ENCODE measurements around the gene FPR1. TPM values are rescaled to one million over a fixed set of nuclear protein-coding genes. Genes with fewer than 3 reads are reported as not detected.

The FPR1 gene
- total and polyA plus RNA-seq, 2 donors: 7.1 to 15.7 TPM

GRCh38 chr19:51702103-51702824, 49.4 kb downstream of the FPR1 start:
- WGBS: 37% methylated on average over 27 of the region's 27 CpGs
- Histone ChIP-seq H3K4me3 (ENCODE audit: low read depth, low read length) (no peak overlapping the region), H3K36me3 (ENCODE audit: insufficient read depth) (no peaks in the 10 kb centered on the region), H3K27ac (ENCODE audit: low read depth) (no peak overlapping the region), H3K4me1 (ENCODE audit: insufficient read depth) (peaks cover 1% of the 10 kb centered on the region)
- no peak for DNase-seq (ENCODE audit: extremely low spot score)

GRCh38 chr19:51701468-51702100, 50.1 kb downstream of the FPR1 start:
- Histone ChIP-seq H3K4me1 (ENCODE audit: insufficient read depth) (peaks cover 1% of the 10 kb centered on the region), H3K27ac (ENCODE audit: low read depth) (no peak overlapping the region), H3K4me3 (ENCODE audit: low read depth, low read length) (no peak overlapping the region), H3K36me3 (ENCODE audit: insufficient read depth) (no peaks in the 10 kb centered on the region)
- no peak for DNase-seq (ENCODE audit: extremely low spot score)
- WGBS: 74% methylated on average over 12 of the region's 12 CpGs

GRCh38 chr19:51699170-51699569, 52.5 kb downstream of the FPR1 start:
- DNase-seq (ENCODE audit: extremely low spot score): no peak
- WGBS: 92% methylated on average over 5 of the region's 5 CpGs
- Histone ChIP-seq H3K27ac (ENCODE audit: low read depth) (no peak overlapping the region), H3K36me3 (ENCODE audit: insufficient read depth) (no peaks in the 10 kb centered on the region), H3K4me1 (ENCODE audit: insufficient read depth) (peaks cover 1% of the 10 kb centered on the region), H3K4me3 (ENCODE audit: low read depth, low read length) (no peak overlapping the region)

- Histone ChIP-seq H3K36me3 (ENCODE audit: insufficient read depth) (no peaks in the 10 kb centered on the region), H3K4me1 (ENCODE audit: insufficient read depth) (peaks cover 1% of the 10 kb centered on the region), H3K27ac (ENCODE audit: low read depth) (no peak overlapping the region), H3K4me3 (ENCODE audit: low read depth, low read length) (no peak overlapping the region)
- WGBS: 82% methylated on average over 5 of the region's 5 CpGs
- DNase-seq (ENCODE audit: extremely low spot score): no peak
Observed at GRCh38 chr19:51698296-51698695, 53.4 kb downstream of the FPR1 start.

GRCh38 chr19:51697169-51697776, 54.4 kb downstream of the FPR1 start:
- Histone ChIP-seq H3K4me1 (ENCODE audit: insufficient read depth) (no peaks in the 10 kb centered on the region), H3K4me3 (ENCODE audit: low read depth, low read length) (no peak overlapping the region), H3K27ac (ENCODE audit: low read depth) (no peak overlapping the region), H3K36me3 (ENCODE audit: insufficient read depth) (no peaks in the 10 kb centered on the region)
- DNase-seq (ENCODE audit: extremely low spot score): no peak
- 74% methylated on average over 9 of the region's 9 CpGs for WGBS

- WGBS: 91% methylated on average over 3 of the region's 3 CpGs
- H3K4me1 ChIP-seq (ENCODE audit: insufficient read depth): no peaks in the 10 kb centered on the region
- no peaks in the 10 kb centered on the region for H3K36me3 ChIP-seq (ENCODE audit: insufficient read depth)
- no peak for DNase-seq (ENCODE audit: extremely low spot score)
- no peak overlapping the region for H3K27ac ChIP-seq (ENCODE audit: low read depth)
- no peak overlapping the region for H3K4me3 ChIP-seq (ENCODE audit: low read depth, low read length)
Observed at GRCh38 chr19:51696606-51697005, 55.1 kb downstream of the FPR1 start.

Other genes with a start within 250 kb of the FPR1 start
- gene SIGLEC6, start 220.2 kb downstream of the FPR1 start, total RNA-seq: 4.0 TPM
- 1.4 TPM for gene SIGLEC6, start 220.2 kb downstream of the FPR1 start, polyA plus RNA-seq
- gene ZNF175, start 180.6 kb downstream of the FPR1 start, total RNA-seq: 10.2 TPM
- gene ZNF175, start 180.6 kb downstream of the FPR1 start, polyA plus RNA-seq: 4.9 TPM
- 0.32 TPM for gene SIGLEC5, start 121.5 kb downstream of the FPR1 start, total RNA-seq
- gene SIGLEC5, start 121.5 kb downstream of the FPR1 start, polyA plus RNA-seq: 0.47 TPM
- 1.2 TPM for gene SIGLEC14, start 105.1 kb downstream of the FPR1 start, total RNA-seq
- gene SIGLEC14, start 105.1 kb downstream of the FPR1 start, polyA plus RNA-seq: 4.4 TPM
- gene SPACA6, start 58.5 kb downstream of the FPR1 start, total RNA-seq: 6.3 TPM
- gene SPACA6, start 58.5 kb downstream of the FPR1 start, polyA plus RNA-seq: 19.3 TPM
- 0.32 TPM for gene HAS1, start 27.9 kb downstream of the FPR1 start, total RNA-seq
- gene HAS1, start 27.9 kb downstream of the FPR1 start, polyA plus RNA-seq: 1.2 TPM
- 1.0 TPM for gene FPR2, start 9.3 kb upstream of the FPR1 start, total RNA-seq
- 4.9 TPM for gene FPR2, start 9.3 kb upstream of the FPR1 start, polyA plus RNA-seq
- gene FPR3, start 43.3 kb upstream of the FPR1 start, total RNA-seq: 1.0 TPM
- gene FPR3, start 43.3 kb upstream of the FPR1 start, polyA plus RNA-seq: 5.8 TPM
- 26.8 TPM for gene ZNF577, start 136.1 kb upstream of the FPR1 start, total RNA-seq
- 17.2 TPM for gene ZNF577, start 136.1 kb upstream of the FPR1 start, polyA plus RNA-seq
- 16.6 TPM for gene ZNF649, start 153.1 kb upstream of the FPR1 start, total RNA-seq
- gene ZNF649, start 153.1 kb upstream of the FPR1 start, polyA plus RNA-seq: 12.4 TPM
- 11.3 TPM for gene ZNF613, start 175.6 kb upstream of the FPR1 start, total RNA-seq
- gene ZNF613, start 175.6 kb upstream of the FPR1 start, polyA plus RNA-seq: 4.3 TPM
- 19.7 TPM for gene ZNF350, start 235.0 kb upstream of the FPR1 start, total RNA-seq
- gene ZNF350, start 235.0 kb upstream of the FPR1 start, polyA plus RNA-seq: 9.0 TPM